IMR-90 (cell line): Measurements from ENCODE around the gene TMC1. TPM values are rescaled to one million over a fixed set of nuclear protein-coding genes. Genes with fewer than 3 reads are reported as not detected.

Experiments used
- ATAC-seq: fragments of 200-7000 bp; cut with Tn5 transposase; 2 replicates; pipeline ENCODE4 v1.9.1; 2020; ENCODE audit warnings: low read depth, mild to moderate bottlenecking, moderate library complexity
- BruUV-seq: library from RNA; stranded (reverse); fragments of 400-500 nt; replicated peaks from 2 replicates; lab custom pipeline; 2021; lab: Mats Ljungman, UMichigan
- CTCF ChIA-PET: fragments of 300-600 bp; formaldehyde crosslinking; extraction: SDS; loops from one replicate; lab custom pipeline; 2021; ENCODE audit warnings: antibody characterized with exemption; lab: Yijun Ruan, JAX
- POLR2A ChIA-PET: fragments of 300-600 bp; sonication (Branson Sonifier 250); formaldehyde crosslinking; loops from one replicate; lab custom pipeline; 2022; ENCODE audit warnings: antibody characterized with exemption; ENCODE audit not compliant: unreplicated experiment; lab: Charles Lee
- DNase-seq: peaks from one replicate; pipeline ENCODE4 v3.0.0; 2013
- H2AFZ ChIP-seq: replicated peaks from 2 replicates; pipeline ENCODE3; 2013; ENCODE audit warnings: low read length, mild to moderate bottlenecking; ENCODE audit not compliant: poor library complexity
- H2AK5ac ChIP-seq: 2 replicates; pipeline ENCODE4 v1.6.1; 2013; ENCODE audit warnings: low read depth, low read length, inconsistent platforms
- H2AK9ac ChIP-seq: replicated peaks from 2 replicates; pipeline ENCODE3; 2013; ENCODE audit warnings: mild to moderate bottlenecking, low read depth, low read length, moderate library complexity; ENCODE audit not compliant: poor library complexity
- H2BK120ac ChIP-seq: 2 replicates; pipeline ENCODE4 v1.6.1; 2013; ENCODE audit warnings: low read depth, low read length, inconsistent platforms
- H2BK15ac ChIP-seq: 3 replicates; pipeline ENCODE4 v1.6.1; 2013; ENCODE audit warnings: low read depth, low read length, inconsistent platforms
- H2BK20ac ChIP-seq: 2 replicates; pipeline ENCODE4 v1.6.1; 2013; ENCODE audit warnings: low read depth, mild to moderate bottlenecking, inconsistent platforms, low read length, moderate library complexity
- H2BK5ac ChIP-seq: 2 replicates; pipeline ENCODE4 v1.6.1; 2013; ENCODE audit warnings: mild to moderate bottlenecking, low read depth, low read length, inconsistent platforms; ENCODE audit not compliant: poor library complexity, severe bottlenecking
- H3K14ac ChIP-seq: replicated peaks from 2 replicates; pipeline ENCODE4 v1.6.1; 2013; ENCODE audit warnings: low read depth, low read length, inconsistent platforms
- H3K18ac ChIP-seq: 2 replicates; pipeline ENCODE4 v1.6.1; 2013; ENCODE audit warnings: low read depth, low read length, control low read depth
- H3K23ac ChIP-seq: 2 replicates; pipeline ENCODE4 v1.6.1; 2013; ENCODE audit warnings: low read depth, low read length, inconsistent platforms
- H3K27ac ChIP-seq: 2 replicates; pipeline ENCODE4 v1.5.1; 2013; ENCODE audit warnings: mild to moderate bottlenecking, control low read depth, low read length; ENCODE audit not compliant: insufficient read depth
- H3K27me3 ChIP-seq: 2 replicates; pipeline ENCODE4 v1.6.1; 2013; ENCODE audit warnings: low read length; ENCODE audit not compliant: control insufficient read depth, insufficient read depth
- H3K36me3 ChIP-seq: 2 replicates; pipeline ENCODE4 v1.6.1; 2013; ENCODE audit warnings: low read length, mixed read lengths; ENCODE audit not compliant: control insufficient read depth, insufficient read depth
- H3K4ac ChIP-seq: 2 replicates; pipeline ENCODE4 v1.6.1; 2013; ENCODE audit warnings: low read depth, low read length, inconsistent platforms
- H3K4me1 ChIP-seq: 2 replicates; pipeline ENCODE4 v1.6.1; 2013; ENCODE audit warnings: low read length, mixed read lengths; ENCODE audit not compliant: control insufficient read depth, insufficient read depth
- H3K4me2 ChIP-seq: 2 replicates; pipeline ENCODE4 v1.6.1; 2013; ENCODE audit warnings: low read depth, mild to moderate bottlenecking, control low read depth, low read length, moderate library complexity
- H3K4me3 ChIP-seq: 2 replicates; pipeline ENCODE4 v1.5.1; 2013; ENCODE audit warnings: low read depth, mild to moderate bottlenecking, control low read depth, low read length, moderate library complexity; ENCODE audit not compliant: insufficient read depth
- H3K56ac ChIP-seq: 2 replicates; pipeline ENCODE4 v1.6.1; 2013; ENCODE audit warnings: low read length, inconsistent platforms; ENCODE audit not compliant: insufficient read depth; ENCODE audit errors: extremely low read depth
- H3K79me1 ChIP-seq, 2 experiments: 2 replicates each; pipeline ENCODE4 v1.6.1; 2013; ENCODE audit warnings: low read length in 2 of 2, inconsistent platforms in 1 of 2, low read depth in 1 of 2
- H3K9ac ChIP-seq: 2 replicates; pipeline ENCODE4 v1.6.1; 2013; ENCODE audit warnings: low read depth, low read length, control low read depth
- H3K9me1 ChIP-seq: 2 replicates; pipeline ENCODE4 v1.6.1; 2013; ENCODE audit warnings: low read length, inconsistent platforms; ENCODE audit not compliant: insufficient read depth
- H3K9me3 ChIP-seq: 2 replicates; pipeline ENCODE4 v1.6.1; 2013; ENCODE audit warnings: low read length; ENCODE audit not compliant: control insufficient read depth, insufficient read depth
- H4K20me1 ChIP-seq: 2 replicates; pipeline ENCODE4 v1.6.1; 2013; ENCODE audit warnings: low read length, inconsistent platforms; ENCODE audit not compliant: insufficient read depth
- H4K5ac ChIP-seq: 2 replicates; pipeline ENCODE4 v1.6.1; 2013; ENCODE audit warnings: mild to moderate bottlenecking, low read depth, low read length, control low read depth
- H4K8ac ChIP-seq, 2 experiments: 2 replicates each; pipeline ENCODE4 v1.6.1; 2013; ENCODE audit warnings: low read depth in 2 of 2, low read length in 2 of 2, control low read depth in 1 of 2, inconsistent platforms in 1 of 2
- H4K91ac ChIP-seq: 2 replicates; pipeline ENCODE4 v1.6.1; 2013; ENCODE audit warnings: low read depth, low read length, inconsistent platforms; ENCODE audit not compliant: insufficient read depth
- CTCF ChIP-seq: conservative IDR thresholded peaks from 2 replicates; pipeline ENCODE4 v1.5.1; 2012; ENCODE audit warnings: mild to moderate bottlenecking, low read depth, low read length, improper control_type of control experiment
- SMC3 ChIP-seq: fragments of 150-350 bp; IDR thresholded peaks from 2 replicates; pipeline ENCODE4 v1.6.1; 2016; ENCODE audit warnings: low read depth, mild to moderate bottlenecking, antibody characterized with exemption, low read length, moderate library complexity
- WGBS, 2 experiments: methylation state at CpG; one replicate each; pipeline versions ENCODE4 v1.1.5 to v1.1.7; 2013; ENCODE audit warnings: missing lambda C conversion rate in 2 of 2; ENCODE audit not compliant: insufficient read length in 1 of 2; ENCODE audit errors: extremely low coverage in 2 of 2; 5-methylcytosine and 5-hydroxymethylcytosine counted together
- dilution Hi-C: fragments of 300-500 bp; cut with HindIII; formaldehyde crosslinking; loops from one replicate; pipeline ENCODE4 v1.14.3; 2018; ENCODE audit warnings: low sequenced_read_pairs; ENCODE audit not compliant: unreplicated experiment
- in situ Hi-C: fragments of 300-500 bp; cut with MboI; formaldehyde crosslinking; loops from 3 replicates; pipeline ENCODE4 v1.14.3; 2019; ENCODE audit warnings: low sequenced_read_pairs, inconsistent platforms, mixed read lengths
- intact Hi-C: fragments of 100-400 bp; cut with micrococcal nuclease; formaldehyde crosslinking; loops from 2 replicates; pipeline ENCODE4 v1.10.0; 2022
- polyA plus RNA-seq, 3 experiments: library from polyadenylated mRNA; depleted of rRNA; stranded (reverse); fragments of >200 nt; gene quantifications; 2 replicates each; pipeline ENCODE4 v1.2.3, GENCODE V29; 2012; ENCODE audit warnings: low replicate concordance in 1 of 3
- total RNA-seq: library from RNA; depleted of rRNA; stranded (reverse); fragments of >200 nt; gene quantifications from 2 replicates; pipeline ENCODE4 v1.2.3, GENCODE V29; 2012

TMC1 gene
- total and polyA plus RNA-seq, 2 of the 4 experiments (the other 2 are of a cell fraction) = not detected

DNA sequence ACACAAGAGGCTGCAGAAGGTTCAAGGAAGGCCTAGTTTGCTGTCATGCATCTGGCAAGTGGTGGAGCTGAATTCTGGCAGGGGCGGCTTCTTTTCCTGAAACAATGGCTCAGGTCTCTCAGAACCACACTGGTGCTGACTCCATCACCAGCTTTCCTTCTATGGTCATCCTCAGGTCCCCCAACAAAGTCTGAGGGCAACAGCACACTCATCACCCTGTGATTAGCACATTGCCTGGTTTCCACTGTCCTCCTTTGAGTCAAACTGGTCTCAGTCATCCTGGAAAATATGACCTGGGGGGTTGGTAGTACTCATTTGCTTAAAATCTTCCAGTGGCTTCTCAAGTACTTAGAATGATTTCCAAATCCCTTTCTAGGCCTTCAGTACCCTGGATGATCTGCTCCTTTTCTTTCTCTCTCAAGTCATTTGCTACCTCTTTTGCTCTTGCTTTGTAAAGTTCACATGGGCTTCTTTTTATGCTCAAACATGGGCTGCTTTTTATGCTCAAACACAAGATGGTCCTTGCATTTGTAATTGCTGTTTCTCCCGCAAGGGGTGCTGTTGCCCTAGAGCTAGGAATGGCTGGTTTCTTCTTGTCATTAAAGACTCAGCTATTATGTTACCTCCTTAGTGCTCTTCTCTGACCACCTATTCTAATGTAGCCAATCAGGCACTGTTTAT is 286.5 kb downstream of the TMC1 start:
- no TSS peak for BruUV-seq
- Histone ChIP-seq H2BK5ac (no peak overlapping the region), H3K4ac (no peak overlapping the region), H4K20me1 (no peaks in the 10 kb centered on the region), H3K9me3 (no peaks in the 10 kb centered on the region), H3K14ac (no peak overlapping the region), H3K23ac (no peak overlapping the region), H3K27me3 (no peaks in the 10 kb centered on the region), H2AK9ac (no peak overlapping the region), H3K4me2 (no peak overlapping the region), H2AFZ (no peak overlapping the region), H3K79me1 (no peaks in the 10 kb centered on the region), H2AK5ac (no peak overlapping the region), H3K9ac (no peak overlapping the region), H4K8ac (no peak overlapping the region), H3K9me1 (no peaks in the 10 kb centered on the region), H3K36me3 (no peaks in the 10 kb centered on the region), H3K4me1 (no peaks in the 10 kb centered on the region), H3K18ac (no peak overlapping the region), H2BK20ac (no peak overlapping the region), H4K91ac (no peak overlapping the region), H3K4me3 (no peak overlapping the region), H4K5ac (no peak overlapping the region), H3K27ac (no peak overlapping the region), H2BK120ac (no peak overlapping the region), H2BK15ac (no peak overlapping the region), H3K56ac (no peak overlapping the region)
- CTCF ChIA-PET = no interaction called here
- dilution Hi-C loops = no loop called here
- DNase-seq (no peak), ATAC-seq (no peak)
- POLR2A ChIA-PET = no interaction called here
- intact Hi-C loops = no loop called here
- TF ChIP-seq CTCF = 0 out of 2 replicates have a peak, but pooled peaks have one; percentile 24
- TF ChIP-seq SMC3 = no peak
- no CpG with 5 or more reads among the region's 2 CpGs for WGBS, 2 experiments
- in situ Hi-C loops = no loop called here
